ENCODE results near the gene RAB22A. TPM values are rescaled to one million over a fixed set of nuclear protein-coding genes. Genes with fewer than 3 reads are reported as not detected.

The RAB22A gene
- total and polyA plus RNA-seq, 9 of the 15 experiments (the other 6 are each of a cell fraction or from before 2014, with no cell fraction given): 1.1 to 8.0 (median 6.7) TPM

DNA sequence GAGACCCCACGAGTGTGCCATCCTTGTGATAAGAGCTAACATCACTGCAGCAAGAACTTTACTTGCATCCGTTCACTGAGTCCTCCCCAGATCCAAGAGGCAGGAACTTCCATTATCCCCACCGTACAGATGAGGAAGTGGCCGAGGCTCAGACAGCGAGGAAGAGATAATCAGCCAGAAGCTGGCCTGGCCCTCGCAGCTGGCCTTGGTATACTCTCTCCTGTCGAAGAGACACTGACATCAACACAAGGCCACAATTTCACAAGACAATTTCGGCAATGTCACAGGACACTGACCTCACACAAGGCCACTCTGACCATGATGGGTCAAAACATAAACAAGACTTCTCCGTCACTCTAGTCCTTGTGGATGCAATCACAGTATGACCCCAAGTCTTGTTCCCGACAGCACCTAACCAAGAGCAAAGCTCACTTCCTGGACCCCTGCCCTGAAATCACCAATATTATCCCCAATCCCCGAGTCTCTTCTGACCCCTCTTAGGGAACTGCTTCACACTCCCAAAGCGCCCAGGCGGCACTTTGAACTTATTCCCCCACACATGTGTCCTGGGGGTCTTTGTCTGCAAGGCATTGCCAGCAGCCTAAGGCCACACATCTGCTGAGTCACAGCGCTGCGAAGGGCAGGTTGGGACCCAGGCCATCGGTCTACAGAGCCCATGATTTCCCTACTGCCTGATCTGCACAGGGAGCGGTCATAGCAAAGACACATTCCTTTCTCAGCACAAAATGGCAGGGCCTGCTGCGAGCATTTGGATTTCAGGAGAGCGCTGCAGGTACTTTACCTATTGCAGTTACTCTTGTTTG is 64.7 kb downstream of the RAB22A start (continued):
- TF ChIP-seq BCL6 (CRISPR knock-in tag; IDR thresholded peaks at IDR 0.05) (no peak), CTBP1 (IDR thresholded peaks at IDR 0.05; ENCODE audit: borderline replicate concordance) (peak; percentile 59; the same call in 1 of the 2 replicates), POLR2AphosphoS2 (IDR thresholded peaks at IDR 0.05; ENCODE audit: low read length) (no peak), ZNF23 (CRISPR knock-in tag; IDR thresholded peaks at IDR 0.05) (no peak), MCM2 (IDR thresholded peaks at IDR 0.05; ENCODE audit: low read depth) (no peak), NBN (IDR thresholded peaks at IDR 0.05; ENCODE audit: low read depth) (peak; percentile 25; the same call in 1 of the 2 replicates), MYC (IDR thresholded peaks at IDR 0.05; ENCODE audit: low read depth, low read length) (no peak), MYC (CRISPR knock-in tag; IDR thresholded peaks at IDR 0.05; ENCODE audit: borderline replicate concordance, low read depth) (no peak), CBFA2T2 (conservative IDR thresholded peaks at IDR 0.05) (peak; percentile 64), JUND (IDR thresholded peaks at IDR 0.05; ENCODE audit: borderline replicate concordance, low read depth, low read length) (no peak), JUND (tag; IDR thresholded peaks at IDR 0.05; ENCODE audit: borderline replicate concordance, low read depth, low read length) (0 out of 3 replicates have a peak, but pooled peaks have one; percentile 14), MAFK (IDR thresholded peaks at IDR 0.05; ENCODE audit: low read length) (peak; percentile 31; the same call in 1 of the 2 replicates)
- TF ChIP-seq, protein P1, sequence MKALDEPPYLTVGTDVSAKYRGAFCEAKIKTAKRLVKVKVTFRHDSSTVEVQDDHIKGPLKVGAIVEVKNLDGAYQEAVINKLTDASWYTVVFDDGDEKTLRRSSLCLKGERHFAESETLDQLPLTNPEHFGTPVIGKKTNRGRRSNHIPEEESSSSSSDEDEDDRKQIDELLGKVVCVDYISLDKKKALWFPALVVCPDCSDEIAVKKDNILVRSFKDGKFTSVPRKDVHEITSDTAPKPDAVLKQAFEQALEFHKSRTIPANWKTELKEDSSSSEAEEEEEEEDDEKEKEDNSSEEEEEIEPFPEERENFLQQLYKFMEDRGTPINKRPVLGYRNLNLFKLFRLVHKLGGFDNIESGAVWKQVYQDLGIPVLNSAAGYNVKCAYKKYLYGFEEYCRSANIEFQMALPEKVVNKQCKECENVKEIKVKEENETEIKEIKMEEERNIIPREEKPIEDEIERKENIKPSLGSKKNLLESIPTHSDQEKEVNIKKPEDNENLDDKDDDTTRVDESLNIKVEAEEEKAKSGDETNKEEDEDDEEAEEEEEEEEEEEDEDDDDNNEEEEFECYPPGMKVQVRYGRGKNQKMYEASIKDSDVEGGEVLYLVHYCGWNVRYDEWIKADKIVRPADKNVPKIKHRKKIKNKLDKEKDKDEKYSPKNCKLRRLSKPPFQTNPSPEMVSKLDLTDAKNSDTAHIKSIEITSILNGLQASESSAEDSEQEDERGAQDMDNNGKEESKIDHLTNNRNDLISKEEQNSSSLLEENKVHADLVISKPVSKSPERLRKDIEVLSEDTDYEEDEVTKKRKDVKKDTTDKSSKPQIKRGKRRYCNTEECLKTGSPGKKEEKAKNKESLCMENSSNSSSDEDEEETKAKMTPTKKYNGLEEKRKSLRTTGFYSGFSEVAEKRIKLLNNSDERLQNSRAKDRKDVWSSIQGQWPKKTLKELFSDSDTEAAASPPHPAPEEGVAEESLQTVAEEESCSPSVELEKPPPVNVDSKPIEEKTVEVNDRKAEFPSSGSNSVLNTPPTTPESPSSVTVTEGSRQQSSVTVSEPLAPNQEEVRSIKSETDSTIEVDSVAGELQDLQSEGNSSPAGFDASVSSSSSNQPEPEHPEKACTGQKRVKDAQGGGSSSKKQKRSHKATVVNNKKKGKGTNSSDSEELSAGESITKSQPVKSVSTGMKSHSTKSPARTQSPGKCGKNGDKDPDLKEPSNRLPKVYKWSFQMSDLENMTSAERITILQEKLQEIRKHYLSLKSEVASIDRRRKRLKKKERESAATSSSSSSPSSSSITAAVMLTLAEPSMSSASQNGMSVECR (CRISPR knock-in tag; IDR thresholded peaks at IDR 0.05): no peak
- TF ChIP-seq, protein P2, sequence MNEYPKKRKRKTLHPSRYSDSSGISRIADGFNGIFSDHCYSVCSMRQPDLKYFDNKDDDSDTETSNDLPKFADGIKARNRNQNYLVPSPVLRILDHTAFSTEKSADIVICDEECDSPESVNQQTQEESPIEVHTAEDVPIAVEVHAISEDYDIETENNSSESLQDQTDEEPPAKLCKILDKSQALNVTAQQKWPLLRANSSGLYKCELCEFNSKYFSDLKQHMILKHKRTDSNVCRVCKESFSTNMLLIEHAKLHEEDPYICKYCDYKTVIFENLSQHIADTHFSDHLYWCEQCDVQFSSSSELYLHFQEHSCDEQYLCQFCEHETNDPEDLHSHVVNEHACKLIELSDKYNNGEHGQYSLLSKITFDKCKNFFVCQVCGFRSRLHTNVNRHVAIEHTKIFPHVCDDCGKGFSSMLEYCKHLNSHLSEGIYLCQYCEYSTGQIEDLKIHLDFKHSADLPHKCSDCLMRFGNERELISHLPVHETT (CRISPR knock-in tag; conservative IDR thresholded peaks at IDR 0.05 in 1 of 2, IDR thresholded peaks at IDR 0.05 in 1 of 2): 0 out of 4 replicates have a peak, but pooled peaks of 1 of the 2 experiments have one; percentile 32
- TF ChIP-seq, protein P3, sequence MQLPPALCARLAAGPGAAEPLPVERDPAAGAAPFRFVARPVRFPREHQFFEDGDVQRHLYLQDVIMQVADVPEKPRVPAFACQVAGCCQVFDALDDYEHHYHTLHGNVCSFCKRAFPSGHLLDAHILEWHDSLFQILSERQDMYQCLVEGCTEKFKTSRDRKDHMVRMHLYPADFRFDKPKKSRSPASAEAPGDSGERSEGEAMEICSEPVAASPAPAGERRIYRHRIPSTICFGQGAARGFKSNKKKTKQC (CRISPR knock-in tag; IDR thresholded peaks at IDR 0.05): no peak
- TF ChIP-seq, protein P4, sequence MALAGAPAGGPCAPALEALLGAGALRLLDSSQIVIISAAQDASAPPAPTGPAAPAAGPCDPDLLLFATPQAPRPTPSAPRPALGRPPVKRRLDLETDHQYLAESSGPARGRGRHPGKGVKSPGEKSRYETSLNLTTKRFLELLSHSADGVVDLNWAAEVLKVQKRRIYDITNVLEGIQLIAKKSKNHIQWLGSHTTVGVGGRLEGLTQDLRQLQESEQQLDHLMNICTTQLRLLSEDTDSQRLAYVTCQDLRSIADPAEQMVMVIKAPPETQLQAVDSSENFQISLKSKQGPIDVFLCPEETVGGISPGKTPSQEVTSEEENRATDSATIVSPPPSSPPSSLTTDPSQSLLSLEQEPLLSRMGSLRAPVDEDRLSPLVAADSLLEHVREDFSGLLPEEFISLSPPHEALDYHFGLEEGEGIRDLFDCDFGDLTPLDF (CRISPR knock-in tag; IDR thresholded peaks at IDR 0.05): no peak
- TF ChIP-seq, protein P5, sequence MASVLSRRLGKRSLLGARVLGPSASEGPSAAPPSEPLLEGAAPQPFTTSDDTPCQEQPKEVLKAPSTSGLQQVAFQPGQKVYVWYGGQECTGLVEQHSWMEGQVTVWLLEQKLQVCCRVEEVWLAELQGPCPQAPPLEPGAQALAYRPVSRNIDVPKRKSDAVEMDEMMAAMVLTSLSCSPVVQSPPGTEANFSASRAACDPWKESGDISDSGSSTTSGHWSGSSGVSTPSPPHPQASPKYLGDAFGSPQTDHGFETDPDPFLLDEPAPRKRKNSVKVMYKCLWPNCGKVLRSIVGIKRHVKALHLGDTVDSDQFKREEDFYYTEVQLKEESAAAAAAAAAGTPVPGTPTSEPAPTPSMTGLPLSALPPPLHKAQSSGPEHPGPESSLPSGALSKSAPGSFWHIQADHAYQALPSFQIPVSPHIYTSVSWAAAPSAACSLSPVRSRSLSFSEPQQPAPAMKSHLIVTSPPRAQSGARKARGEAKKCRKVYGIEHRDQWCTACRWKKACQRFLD (CRISPR knock-in tag; IDR thresholded peaks at IDR 0.05): peak; percentile 31; the same call in 1 of the 2 replicates
